ENCODE measurements around the gene ACADS.
A peak's percentile ranks its signal among the peaks of the same experiment; 100 is the strongest.

Gene ACADS

GRCh38 chr12:120759591-120760348 lies 34.1 kb downstream of the ACADS start:
- DNase-seq = no peak

- DNase-seq = peak in 1 of 2 experiments; percentile 34
Observed at GRCh38 chr12:120760349-120761254, 35.0 kb downstream of the ACADS start.

- DNase-seq = no peak
Observed at GRCh38 chr12:120761519-120761934, 35.9 kb downstream of the ACADS start.

- no peak for DNase-seq
Observed at GRCh38 chr12:120762086-120762485, 36.5 kb downstream of the ACADS start.

GRCh38 chr12:120763250-120763649 lies 37.6 kb downstream of the ACADS start:
- no peak for DNase-seq

- no peak for DNase-seq
Observed at GRCh38 chr12:120764816-120765215, 39.2 kb downstream of the ACADS start.

- no peak for DNase-seq
Observed at GRCh38 chr12:120766566-120766965, 40.9 kb downstream of the ACADS start.

GRCh38 chr12:120767071-120768024 lies 41.7 kb downstream of the ACADS start:
- DNase-seq = no peak

- no peak for DNase-seq
Observed at GRCh38 chr12:120771097-120771496, 45.5 kb downstream of the ACADS start.

- no peak for DNase-seq
Observed at GRCh38 chr12:120774169-120774916, 48.7 kb downstream of the ACADS start.

GRCh38 chr12:120775862-120776552 lies 50.4 kb downstream of the ACADS start:
- DNase-seq = no peak

- peak in 1 of 2 experiments; percentile 37 for DNase-seq
Observed at GRCh38 chr12:120783197-120783596, 57.6 kb downstream of the ACADS start.

GRCh38 chr12:120784804-120785203 lies 59.2 kb downstream of the ACADS start:
- DNase-seq = no peak

- DNase-seq = no peak
Observed at GRCh38 chr12:120787889-120788288, 62.3 kb downstream of the ACADS start.
